B cell (primary cell): ENCODE measurements around the gene PRSS8. TPM values are rescaled to one million over a fixed set of nuclear protein-coding genes. Genes with fewer than 3 reads are reported as not detected.

Experiments used
- ATAC-seq: fragments of 200-7000 bp; cut with Tn5 transposase; one replicate; pipeline ENCODE4 v1.10.0; 2021; ENCODE audit warnings: low read depth, mild to moderate bottlenecking, moderate number of reproducible peaks, moderate library complexity
- CTCF ChIA-PET: fragments of 350-600 bp; sonication (Branson Sonifier 250); formaldehyde crosslinking; loops from one replicate; lab custom pipeline; 2021; ENCODE audit warnings: antibody characterized with exemption, inconsistent platforms; lab: Charles Lee
- POLR2A ChIA-PET: fragments of 350-600 bp; sonication (Branson Sonifier 250); formaldehyde crosslinking; loops from one replicate; lab custom pipeline; 2021; ENCODE audit warnings: antibody characterized with exemption; lab: Charles Lee
- DNase-seq: peaks from one replicate; pipeline ENCODE4 v3.0.0; 2013
- H2AFZ ChIP-seq: 2 replicates; pipeline ENCODE4 v1.6.1; 2012; ENCODE audit warnings: mild to moderate bottlenecking, low read depth, low read length; ENCODE audit not compliant: insufficient read depth, poor library complexity, severe bottlenecking
- H3K27ac ChIP-seq, 2 donors: 1 replicate in 1 of 2; 2 replicates in 1 of 2; pipeline ENCODE4 v1.5.1; 2012 to 2013; ENCODE audit warnings: low read length in 2 of 2, mild to moderate bottlenecking in 2 of 2, moderate library complexity in 1 of 2
- H3K27me3 ChIP-seq, 4 experiments: fragments of 200-600 bp in 1 of 4; sonication (generic) in 1 of 4; replicated peaks in 1 of 4; 1 replicate in 2 of 4; 2 replicates in 2 of 4; pipeline versions ENCODE4 v1.6.1 to v1.7.0; 2013 to 2016; ENCODE audit warnings: low read length in 3 of 4, mild to moderate bottlenecking in 2 of 4, mixed read lengths in 1 of 4, moderate library complexity in 1 of 4; ENCODE audit not compliant: insufficient read depth in 4 of 4, control insufficient read depth in 3 of 4; ENCODE audit errors: control extremely low read depth in 1 of 4
- H3K36me3 ChIP-seq, 2 experiments: replicated peaks in 1 of 2; 1 replicate in 1 of 2; 2 replicates in 1 of 2; pipeline versions ENCODE4 v1.6.1 to v1.7.1; 2013; ENCODE audit warnings: low read length in 1 of 2; ENCODE audit not compliant: insufficient read depth in 2 of 2, control insufficient read depth in 1 of 2; ENCODE audit errors: control extremely low read depth in 1 of 2, extremely low read depth in 1 of 2
- H3K4me1 ChIP-seq, 2 donors: fragments of 200-600 bp in 1 of 2; sonication (generic) in 1 of 2; 1 replicate in 1 of 2; 2 replicates in 1 of 2; pipeline versions ENCODE4 v1.5.1 to v1.6.1; 2013 to 2017; ENCODE audit warnings: low read length in 2 of 2; ENCODE audit not compliant: control insufficient read depth in 2 of 2, insufficient read depth in 2 of 2
- H3K4me2 ChIP-seq: replicated peaks from 2 replicates; pipeline ENCODE3; 2012; ENCODE audit warnings: mild to moderate bottlenecking, low read depth, low read length; ENCODE audit not compliant: poor library complexity, severe bottlenecking
- H3K4me3 ChIP-seq, 5 experiments: fragments of 200-600 bp in 1 of 5; sonication (generic) in 1 of 5; 1 replicate in 3 of 5; 2 replicates in 2 of 5; pipeline versions ENCODE4 v1.5.1 to v1.7.0; 2011 to 2016; ENCODE audit warnings: low read length in 4 of 5, mild to moderate bottlenecking in 4 of 5, low read depth in 2 of 5, control low read depth in 1 of 5, moderate library complexity in 1 of 5; ENCODE audit not compliant: insufficient read depth in 1 of 5; ENCODE audit errors: control extremely low read depth in 1 of 5, extremely low read depth in 1 of 5
- H3K79me2 ChIP-seq: fragments of 200-600 bp; sonication (generic); one replicate; pipeline ENCODE4 v1.6.0; 2016; ENCODE audit warnings: low read length; ENCODE audit not compliant: control insufficient read depth, insufficient read depth
- H3K9ac ChIP-seq: fragments of 200-600 bp; sonication (generic); 2 replicates; pipeline ENCODE4 v1.6.1; 2017; ENCODE audit warnings: mild to moderate bottlenecking, low read length, moderate library complexity
- H3K9me3 ChIP-seq, 3 donors: one replicate each; pipeline versions ENCODE4 v1.6.1 to v1.7.1; 2013; ENCODE audit warnings: low read length in 2 of 3; ENCODE audit not compliant: control insufficient read depth in 2 of 3, insufficient read depth in 1 of 3; ENCODE audit errors: control extremely low read depth in 1 of 3
- H4K20me1 ChIP-seq: 2 replicates; pipeline ENCODE4 v1.6.0; 2012; ENCODE audit warnings: mild to moderate bottlenecking, low read length; ENCODE audit not compliant: insufficient read depth, control insufficient read depth, poor library complexity, severe bottlenecking
- H3K27ac Mint-ChIP-seq: one replicate; pipeline ENCODE4 v1.8.0; 2021; ENCODE audit warnings: mixed read lengths
- H3K27me3 Mint-ChIP-seq: one replicate; pipeline ENCODE4 v1.8.0; 2021; ENCODE audit warnings: mixed read lengths
- H3K4me1 Mint-ChIP-seq: one replicate; pipeline ENCODE4 v1.8.0; 2021; ENCODE audit warnings: mixed read lengths
- H3K4me3 Mint-ChIP-seq: one replicate; pipeline ENCODE4 v1.8.0; 2021; ENCODE audit warnings: mixed read lengths
- H3K9me3 Mint-ChIP-seq: one replicate; pipeline ENCODE4 v1.8.0; 2022; ENCODE audit warnings: mixed read lengths; ENCODE audit not compliant: insufficient read depth
- CTCF ChIP-seq: fragments of 200-600 bp; IDR thresholded peaks from one replicate; pipeline ENCODE4 v1.8.0; 2022; ENCODE audit warnings: antibody characterized with exemption, mild to moderate bottlenecking
- EZH2 ChIP-seq: IDR thresholded peaks from 2 replicates; pipeline ENCODE4 v1.6.1; 2012; ENCODE audit warnings: borderline replicate concordance, low read depth, mild to moderate bottlenecking, moderate library complexity, low read length; ENCODE audit not compliant: insufficient read depth, poor library complexity, severe bottlenecking
- WGBS: methylation state at CpG from one replicate; pipeline ENCODE4 v1.1.5; 2013; ENCODE audit warnings: missing lambda C conversion rate; ENCODE audit not compliant: insufficient coverage; 5-methylcytosine and 5-hydroxymethylcytosine counted together
- intact Hi-C: fragments of 100-400 bp; cut with micrococcal nuclease; formaldehyde crosslinking; loops from one replicate; pipeline ENCODE4 v1.10.0; 2022
- polyA plus RNA-seq: library from polyadenylated mRNA; depleted of rRNA; stranded (reverse); fragments of >200 nt; gene quantifications from 2 replicates; pipeline ENCODE4 v1.2.3, GENCODE V29; 2012
- total RNA-seq, 2 donors: library from RNA; stranded (reverse); fragments of 120-200 nt in 1 of 2; gene quantifications; 1 replicate in 1 of 2; 2 replicates in 1 of 2; pipeline versions ENCODE4 v1.2.3 to v1.2.4, GENCODE V29; 2013 to 2022

PRSS8 gene
- total and polyA plus RNA-seq, 2 donors (not counting 1 experiment from before 2014, with no cell fraction given) = not detected

- Histone ChIP-seq H3K4me1 (peaks cover 0 to 4% of the 10 kb centered on the region in 2 donors), H3K79me2 (peaks cover 33% of the 10 kb centered on the region), H3K4me3 (no peak overlapping the region), H3K36me3 (peaks cover 0 to 26% of the 10 kb centered on the region in 2 experiments), H4K20me1 (peaks cover 33% of the 10 kb centered on the region), H3K27ac (no peak overlapping the region), H3K9me3 (no peaks in the 10 kb centered on the region), H3K9ac (no peak overlapping the region), H3K4me2 (no peak overlapping the region), H3K27me3 (no peaks in the 10 kb centered on the region), H2AFZ (no peak overlapping the region)
- DNase-seq (no peak), ATAC-seq (no peak)
- Mint-ChIP-seq H3K27ac (no peak overlapping the region), H3K4me3 (no peak overlapping the region), H3K9me3 (no peaks in the 10 kb centered on the region), H3K27me3 (no peaks in the 10 kb centered on the region), H3K4me1 (peaks cover 3% of the 10 kb centered on the region)
- intact Hi-C loops = no loop called here
- TF ChIP-seq EZH2 = no peak
- POLR2A ChIA-PET = interaction anchor here (0.9 kb wide), 1 partner anchor 12 kb away, joined by 3 read pairs; the partner anchor contains the start of genes ZNF646 and ZNF668
- 94% methylated on average over 18 of the region's 18 CpGs for WGBS
- CTCF ChIA-PET = interaction anchor here (0.5 kb wide), 1 partner anchor 59 kb away, joined by 3 read pairs; no protein-coding TSS in a partner anchor
Measured at GRCh38 chr16:31085873-31086628, 49.5 kb downstream of the PRSS8 start.

GRCh38 chr16:31085411-31085810, 50.1 kb downstream of the PRSS8 start:
- no peaks in the 10 kb centered on the region for H3K9me3 ChIP-seq
- CTCF ChIA-PET = no interaction called here
- H3K4me2 ChIP-seq = no peak overlapping the region
- H3K36me3 ChIP-seq = peaks cover 0 to 28% of the 10 kb centered on the region in 2 experiments
- DNase-seq = no peak
- peaks cover 39% of the 10 kb centered on the region for H3K79me2 ChIP-seq
- no peak overlapping the region for H3K9ac ChIP-seq
- H3K4me1 Mint-ChIP-seq = peaks cover 6% of the 10 kb centered on the region
- POLR2A ChIA-PET = interaction anchor here (0.9 kb wide), 1 partner anchor 11 kb away, joined by 3 read pairs; the partner anchor contains the start of genes ZNF646 and ZNF668
- intact Hi-C loops = no loop called here
- ATAC-seq = no peak
- H3K4me1 ChIP-seq = peaks cover 0 to 4% of the 10 kb centered on the region in 2 donors
- no peak overlapping the region for H3K27ac ChIP-seq
- H3K27me3 ChIP-seq = no peaks in the 10 kb centered on the region
- TF ChIP-seq CTCF = no peak
- no peak for TF ChIP-seq EZH2
- peaks cover 40% of the 10 kb centered on the region for H4K20me1 ChIP-seq
- H3K4me3 Mint-ChIP-seq = no peak overlapping the region
- H3K27ac Mint-ChIP-seq = no peak overlapping the region
- H3K27me3 Mint-ChIP-seq = no peaks in the 10 kb centered on the region
- no peaks in the 10 kb centered on the region for H3K9me3 Mint-ChIP-seq
- H2AFZ ChIP-seq = no peak overlapping the region
- H3K4me3 ChIP-seq = no peak overlapping the region
- 93% methylated on average over 8 of the region's 8 CpGs for WGBS
